Esophagus squamous epithelium (tissue), 5 donors: ENCODE measurements around the gene CIAO2B. TPM values are rescaled to one million over a fixed set of nuclear protein-coding genes. Genes with fewer than 3 reads are reported as not detected.

Experiments used
- DNase-seq: peaks from one replicate; lab custom pipeline; 2025; lab: John Stamatoyannopoulos, UW
- H3K27ac ChIP-seq, 4 donors: fragments of 200-600 bp; sonication (generic); one replicate each; pipeline ENCODE4 v1.5.1; 2016 to 2019; ENCODE audit warnings: mild to moderate bottlenecking in 1 of 4
- H3K27me3 ChIP-seq, 4 donors: fragments of 200-600 bp; sonication (generic); 1 replicate in 3 of 4; 2 replicates in 1 of 4; pipeline versions ENCODE4 v1.5.1 to v1.6.0; 2017 to 2021; ENCODE audit warnings: antibody characterized with exemption in 1 of 4
- H3K36me3 ChIP-seq, 3 donors: fragments of 200-600 bp; sonication (generic); one replicate each; pipeline ENCODE4 v1.5.1; 2016 to 2019
- H3K4me1 ChIP-seq, 3 donors: fragments of 200-600 bp; sonication (generic); one replicate each; pipeline ENCODE4 v1.5.1; 2017 to 2019
- H3K4me3 ChIP-seq, 4 donors: fragments of 200-600 bp; sonication (generic); 1 replicate in 3 of 4; 2 replicates in 1 of 4; pipeline ENCODE4 v1.5.1; 2016 to 2019; ENCODE audit warnings: mild to moderate bottlenecking in 2 of 4, moderate library complexity in 1 of 4
- H3K9me3 ChIP-seq, 3 donors: fragments of 200-600 bp; sonication (generic); one replicate each; pipeline ENCODE4 v1.5.1; 2016 to 2019
- POLR2A ChIP-seq, 4 donors: fragments of 450-650 bp; IDR thresholded peaks; one replicate each; pipeline ENCODE4 v1.6.1; 2017; ENCODE audit warnings: antibody characterized with exemption in 4 of 4, mild to moderate bottlenecking in 4 of 4, moderate library complexity in 3 of 4
- WGBS, 2 donors: methylation state at CpG; one replicate each; pipeline ENCODE4 v1.1.5; 2018; 5-methylcytosine and 5-hydroxymethylcytosine counted together
- intact Hi-C: fragments of 100-400 bp; cut with DNase I; formaldehyde crosslinking; loops from one replicate; pipeline ENCODE4 v1.15.0; 2022
- total RNA-seq, 4 donors: library from RNA; depleted of rRNA; stranded (reverse); fragments of >200 nt; gene quantifications; one replicate each; pipeline ENCODE4 v1.1.0, GENCODE V29; 2016
- TF ChIP-seq, protein P1 (sequence below), 6 experiments: fragments of 450-650 bp in 4 of 6; fragments of 200-600 bp in 2 of 6; sonication (generic) in 2 of 6; IDR thresholded peaks; one replicate each; pipeline ENCODE4 v1.5.1; 2016 to 2019; ENCODE audit warnings: antibody characterized with exemption in 6 of 6, mild to moderate bottlenecking in 4 of 6, moderate library complexity in 4 of 6
- donor health status: DM: yes; HTN: yes; CAD: no.

CIAO2B gene
- total RNA-seq, 4 donors from 2014 or later: 112 to 153 (median 126) TPM

DNA sequence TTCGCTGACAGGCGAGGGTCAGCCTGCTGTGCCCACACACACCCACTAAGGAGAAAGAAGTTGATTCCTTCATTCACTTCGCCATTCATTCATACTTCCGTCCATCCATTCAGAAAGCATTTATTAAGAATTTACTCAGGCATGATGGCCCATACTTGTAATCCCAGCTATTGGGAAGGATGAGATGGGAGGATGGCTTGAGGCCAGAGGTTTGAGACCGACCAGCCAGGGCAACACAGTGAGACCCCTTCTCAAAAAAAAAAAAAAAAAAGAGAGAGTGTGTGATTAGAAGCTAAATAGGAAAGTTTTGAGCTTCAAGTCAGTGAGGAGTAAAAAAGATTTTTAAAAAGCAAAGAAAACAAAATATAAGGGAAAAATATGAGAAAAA, 9.8 kb upstream of the CIAO2B start:
- H3K9me3 ChIP-seq: no peaks in the 10 kb centered on the region
- TF ChIP-seq, protein P1, sequence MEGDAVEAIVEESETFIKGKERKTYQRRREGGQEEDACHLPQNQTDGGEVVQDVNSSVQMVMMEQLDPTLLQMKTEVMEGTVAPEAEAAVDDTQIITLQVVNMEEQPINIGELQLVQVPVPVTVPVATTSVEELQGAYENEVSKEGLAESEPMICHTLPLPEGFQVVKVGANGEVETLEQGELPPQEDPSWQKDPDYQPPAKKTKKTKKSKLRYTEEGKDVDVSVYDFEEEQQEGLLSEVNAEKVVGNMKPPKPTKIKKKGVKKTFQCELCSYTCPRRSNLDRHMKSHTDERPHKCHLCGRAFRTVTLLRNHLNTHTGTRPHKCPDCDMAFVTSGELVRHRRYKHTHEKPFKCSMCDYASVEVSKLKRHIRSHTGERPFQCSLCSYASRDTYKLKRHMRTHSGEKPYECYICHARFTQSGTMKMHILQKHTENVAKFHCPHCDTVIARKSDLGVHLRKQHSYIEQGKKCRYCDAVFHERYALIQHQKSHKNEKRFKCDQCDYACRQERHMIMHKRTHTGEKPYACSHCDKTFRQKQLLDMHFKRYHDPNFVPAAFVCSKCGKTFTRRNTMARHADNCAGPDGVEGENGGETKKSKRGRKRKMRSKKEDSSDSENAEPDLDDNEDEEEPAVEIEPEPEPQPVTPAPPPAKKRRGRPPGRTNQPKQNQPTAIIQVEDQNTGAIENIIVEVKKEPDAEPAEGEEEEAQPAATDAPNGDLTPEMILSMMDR (IDR thresholded peaks at IDR 0.05): no peak
- no peak for TF ChIP-seq POLR2A (IDR thresholded peaks at IDR 0.05)
- peak overlapping the region in 1 of 4 donors; percentile 6 for H3K27ac ChIP-seq
- WGBS, 2 donors: 59 to 72% methylated on average over 4 of the region's 5 CpGs
- H3K4me3 ChIP-seq: no peak overlapping the region
- peaks cover 0 to 2% (median 0%) of the 10 kb centered on the region in 4 donors for H3K27me3 ChIP-seq
- DNase-seq: no peak
- peaks cover 10 to 27% (median 14%) of the 10 kb centered on the region in 3 donors for H3K4me1 ChIP-seq
- peaks cover 39 to 57% (median 50%) of the 10 kb centered on the region in 3 donors for H3K36me3 ChIP-seq
- intact Hi-C loops: no loop called here

DNA sequence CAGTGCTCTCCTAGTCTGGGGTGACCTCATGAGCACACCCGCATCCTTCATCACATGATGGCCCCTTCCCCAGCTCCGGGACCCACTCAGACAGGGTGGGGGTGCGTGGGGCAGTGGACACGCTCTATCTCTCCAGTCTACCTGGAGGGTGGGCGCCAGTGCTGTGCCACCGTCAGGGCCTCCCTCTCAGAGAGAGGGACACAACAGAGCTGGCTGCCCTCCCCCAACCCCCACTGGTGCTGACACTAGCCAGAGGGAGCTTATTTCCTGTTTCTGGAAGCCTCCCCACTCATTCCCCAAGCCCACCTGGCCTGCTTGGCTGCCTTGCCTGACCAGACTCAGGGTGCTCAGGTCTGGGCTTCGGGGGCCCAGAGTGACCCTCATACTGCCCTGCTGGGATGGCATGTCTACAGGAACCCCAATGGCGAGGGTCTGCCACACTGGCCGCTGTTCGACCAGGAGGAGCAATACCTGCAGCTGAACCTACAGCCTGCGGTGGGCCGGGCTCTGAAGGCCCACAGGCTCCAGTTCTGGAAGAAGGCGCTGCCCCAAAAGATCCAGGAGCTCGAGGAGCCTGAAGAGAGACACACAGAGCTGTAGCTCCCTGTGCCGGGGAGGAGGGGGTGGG, 9.3 kb upstream of the CIAO2B start:
- no peak overlapping the region for H3K4me3 ChIP-seq
- no peak overlapping the region for H3K27ac ChIP-seq
- 83 to 85% methylated on average over 1 to 5 of the region's 15 CpGs for WGBS, 2 donors
- DNase-seq: no peak
- intact Hi-C loops: no loop called here
- H3K4me1 ChIP-seq: peaks cover 5 to 27% (median 9%) of the 10 kb centered on the region in 3 donors
- peaks cover 39 to 62% (median 55%) of the 10 kb centered on the region in 3 donors for H3K36me3 ChIP-seq
- H3K9me3 ChIP-seq: no peaks in the 10 kb centered on the region
- no peaks in the 10 kb centered on the region for H3K27me3 ChIP-seq
- TF ChIP-seq, protein P1 (IDR thresholded peaks at IDR 0.05): no peak
- TF ChIP-seq POLR2A (IDR thresholded peaks at IDR 0.05): no peak

DNA sequence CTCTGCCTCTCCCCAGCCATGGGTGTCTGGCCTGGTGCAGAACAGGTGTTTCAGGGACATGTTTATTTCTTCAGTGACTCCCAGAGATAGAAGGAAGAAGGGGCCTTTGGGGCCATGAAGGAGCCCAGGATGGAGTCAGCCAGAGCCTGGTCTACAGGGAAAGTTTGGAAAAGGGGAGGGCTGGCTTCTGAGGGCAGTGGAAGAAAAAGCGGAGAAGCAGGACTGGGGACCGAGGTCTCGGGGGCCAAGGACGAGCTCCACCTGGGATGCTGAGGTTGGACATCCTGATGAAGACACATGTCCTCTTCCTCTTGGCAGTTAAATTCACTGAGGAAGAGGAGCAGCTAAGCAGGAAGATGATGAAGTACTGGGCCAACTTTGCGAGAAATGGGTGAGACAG, 8.8 kb upstream of the CIAO2B start:
- H3K4me3 ChIP-seq: no peak overlapping the region
- no peak overlapping the region for H3K27ac ChIP-seq
- 90 to 92% methylated on average over 5 of the region's 5 CpGs for WGBS, 2 donors
- no peak for TF ChIP-seq POLR2A (IDR thresholded peaks at IDR 0.05)
- TF ChIP-seq, protein P1 (IDR thresholded peaks at IDR 0.05): no peak
- H3K27me3 ChIP-seq: no peaks in the 10 kb centered on the region
- H3K36me3 ChIP-seq: peaks cover 39 to 68% (median 59%) of the 10 kb centered on the region in 3 donors
- no peak for DNase-seq
- intact Hi-C loops: no loop called here
- H3K9me3 ChIP-seq: no peaks in the 10 kb centered on the region
- peaks cover 2 to 27% (median 5%) of the 10 kb centered on the region in 3 donors for H3K4me1 ChIP-seq

DNA sequence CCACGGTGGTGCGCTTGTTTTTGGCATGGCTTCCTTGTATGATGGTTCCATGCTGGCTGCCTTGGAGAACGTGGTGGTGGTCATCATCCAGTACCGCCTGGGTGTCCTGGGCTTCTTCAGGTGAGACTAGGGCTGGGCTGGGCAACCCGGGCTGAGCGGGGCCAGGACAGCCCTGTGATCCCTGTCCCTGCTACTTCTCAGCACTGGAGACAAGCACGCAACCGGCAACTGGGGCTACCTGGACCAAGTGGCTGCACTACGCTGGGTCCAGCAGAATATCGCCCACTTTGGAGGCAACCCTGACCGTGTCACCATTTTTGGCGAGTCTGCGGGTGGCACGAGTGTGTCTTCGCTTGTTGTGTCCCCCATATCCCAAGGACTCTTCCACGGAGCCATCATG, 6.0 kb upstream of the CIAO2B start:
- Histone ChIP-seq H3K27me3 (no peaks in the 10 kb centered on the region), H3K4me1 (peaks cover 20 to 39% (median 22%) of the 10 kb centered on the region in 3 donors), H3K9me3 (no peaks in the 10 kb centered on the region), H3K27ac (no peak overlapping the region), H3K36me3 (peaks cover 39 to 79% (median 64%) of the 10 kb centered on the region in 3 donors), H3K4me3 (no peak overlapping the region)
- WGBS, 2 donors: 98 to 100% methylated on average over 1 to 9 of the region's 16 CpGs
- no peak for TF ChIP-seq POLR2A (IDR thresholded peaks at IDR 0.05)
- TF ChIP-seq, protein P1 (IDR thresholded peaks at IDR 0.05): no peak
- intact Hi-C loops: no loop called here
- no peak for DNase-seq

DNA sequence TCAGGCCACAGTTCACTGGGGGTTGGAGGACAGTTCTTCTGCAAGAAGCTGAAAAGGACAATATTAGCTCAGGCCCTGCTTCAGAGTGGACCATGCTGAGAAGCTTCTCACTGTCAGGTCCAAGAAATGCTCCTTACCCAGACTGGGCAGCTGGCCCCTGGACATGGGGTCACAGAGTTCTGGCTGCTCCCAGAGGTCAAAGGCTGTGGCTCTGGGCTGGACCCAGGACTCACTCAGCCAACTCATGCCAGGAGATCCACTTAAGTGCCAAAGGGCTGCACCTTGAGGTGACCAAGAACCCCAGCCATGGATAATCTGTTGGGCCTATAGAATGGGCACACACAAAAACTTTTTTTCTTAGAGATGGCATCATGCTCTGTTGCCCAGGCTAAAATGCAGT, 5.2 kb upstream of the CIAO2B start:
- no peak overlapping the region for H3K4me3 ChIP-seq
- intact Hi-C loops: no loop called here
- no peaks in the 10 kb centered on the region for H3K9me3 ChIP-seq
- H3K4me1 ChIP-seq: peaks cover 21 to 42% (median 23%) of the 10 kb centered on the region in 3 donors
- no peak for TF ChIP-seq POLR2A (IDR thresholded peaks at IDR 0.05)
- TF ChIP-seq, protein P1 (IDR thresholded peaks at IDR 0.05): no peak
- no peaks in the 10 kb centered on the region for H3K27me3 ChIP-seq
- H3K36me3 ChIP-seq: peaks cover 39 to 75% (median 64%) of the 10 kb centered on the region in 3 donors
- DNase-seq: no peak
- no peak overlapping the region for H3K27ac ChIP-seq
